ENCODE data around the gene NEK1. TPM values are rescaled to one million over a fixed set of nuclear protein-coding genes. Genes with fewer than 3 reads are reported as not detected.

NEK1 gene
- total RNA-seq, 2 donors from 2014 or later: 12.2 to 15.1 TPM

DNA sequence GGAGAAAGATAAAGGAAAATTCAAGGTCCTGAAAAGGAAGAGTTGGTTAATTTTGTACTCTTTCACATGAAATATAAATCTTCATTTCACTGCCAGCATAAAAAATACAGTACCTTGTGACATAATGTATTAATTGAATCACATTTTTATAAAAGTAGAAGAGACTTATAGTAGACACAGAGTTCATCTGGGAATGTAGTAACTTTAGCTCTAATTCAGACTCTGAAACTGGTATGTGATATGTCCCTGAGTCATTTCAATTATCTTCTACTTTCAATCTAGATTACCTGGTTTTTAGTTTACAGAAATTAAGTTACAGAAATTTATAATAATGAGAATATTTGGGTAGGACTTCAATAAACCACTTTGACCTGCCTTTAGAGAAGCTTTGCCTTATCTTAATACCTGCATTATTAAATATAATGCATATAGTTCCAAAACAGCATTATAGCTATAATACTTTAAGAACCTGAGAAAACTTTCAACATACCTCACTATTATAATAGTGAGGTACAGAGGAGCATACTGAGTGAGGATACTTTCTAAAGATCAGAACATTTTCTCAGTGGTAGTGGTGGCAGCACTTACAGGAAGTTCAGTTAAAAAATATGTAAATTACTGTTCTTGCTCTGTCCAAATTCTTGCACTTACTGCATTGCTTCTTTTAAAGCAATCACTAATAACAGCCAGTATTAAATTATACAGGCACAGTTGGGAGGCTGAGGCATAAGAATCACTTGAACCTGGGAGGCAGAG lies 11.2 kb downstream of the NEK1 start:
- no peak overlapping the region for H3K4me3 Mint-ChIP-seq
- H3K36me3 ChIP-seq (ENCODE audit: control insufficient read depth, insufficient read depth, low read length): peaks cover 13% of the 10 kb centered on the region
- H3K36me3 Mint-ChIP-seq (ENCODE audit: low read depth): peaks cover 4% of the 10 kb centered on the region
- no peaks in the 10 kb centered on the region for H3K27me3 ChIP-seq (ENCODE audit: control insufficient read depth, insufficient read depth, low read length, poor library complexity, severe bottlenecking)
- TF ChIP-seq CTCF (conservative IDR thresholded peaks at IDR 0.05): no peak
- H3K4me3 ChIP-seq (ENCODE audit: low read length): no peak overlapping the region
- H3K27ac Mint-ChIP-seq: no peak overlapping the region
- DNase-seq: no peak
- no peak overlapping the region for H3K9ac ChIP-seq (ENCODE audit: extremely low read depth, low read length, poor library complexity, severe bottlenecking)
- no peaks in the 10 kb centered on the region for H3K4me1 ChIP-seq (ENCODE audit: control insufficient read depth, insufficient read depth, low read length)
- H3K9me3 ChIP-seq (ENCODE audit: control insufficient read depth, low read length): no peaks in the 10 kb centered on the region
- no peak overlapping the region for H3K27ac ChIP-seq (ENCODE audit: low read depth, low read length)
- no peaks in the 10 kb centered on the region for H3K4me1 Mint-ChIP-seq
- no peaks in the 10 kb centered on the region for H3K27me3 Mint-ChIP-seq (ENCODE audit: insufficient read depth)
- H3K9me3 Mint-ChIP-seq: no peaks in the 10 kb centered on the region

GRCh38 chr4:169594560-169595195 lies 17.7 kb downstream of the NEK1 start:
- peaks cover 8% of the 10 kb centered on the region for H3K36me3 ChIP-seq (ENCODE audit: control insufficient read depth, insufficient read depth, low read length)
- Mint-ChIP-seq H3K27ac (no peak overlapping the region), H3K27me3 (ENCODE audit: insufficient read depth) (no peaks in the 10 kb centered on the region), H3K4me1 (no peaks in the 10 kb centered on the region), H3K4me3 (no peak overlapping the region), H3K36me3 (ENCODE audit: low read depth) (peaks cover under 1% of the 10 kb centered on the region), H3K9me3 (no peaks in the 10 kb centered on the region)
- H3K27me3 ChIP-seq (ENCODE audit: control insufficient read depth, insufficient read depth, low read length, poor library complexity, severe bottlenecking): no peaks in the 10 kb centered on the region
- H3K9me3 ChIP-seq (ENCODE audit: control insufficient read depth, low read length): no peaks in the 10 kb centered on the region
- H3K4me1 ChIP-seq (ENCODE audit: control insufficient read depth, insufficient read depth, low read length): no peaks in the 10 kb centered on the region
- no peak for DNase-seq
- TF ChIP-seq CTCF (conservative IDR thresholded peaks at IDR 0.05): no peak
- H3K9ac ChIP-seq (ENCODE audit: extremely low read depth, low read length, poor library complexity, severe bottlenecking): no peak overlapping the region
- no peak overlapping the region for H3K4me3 ChIP-seq (ENCODE audit: low read length)
- H3K27ac ChIP-seq (ENCODE audit: low read depth, low read length): no peak overlapping the region

DNA sequence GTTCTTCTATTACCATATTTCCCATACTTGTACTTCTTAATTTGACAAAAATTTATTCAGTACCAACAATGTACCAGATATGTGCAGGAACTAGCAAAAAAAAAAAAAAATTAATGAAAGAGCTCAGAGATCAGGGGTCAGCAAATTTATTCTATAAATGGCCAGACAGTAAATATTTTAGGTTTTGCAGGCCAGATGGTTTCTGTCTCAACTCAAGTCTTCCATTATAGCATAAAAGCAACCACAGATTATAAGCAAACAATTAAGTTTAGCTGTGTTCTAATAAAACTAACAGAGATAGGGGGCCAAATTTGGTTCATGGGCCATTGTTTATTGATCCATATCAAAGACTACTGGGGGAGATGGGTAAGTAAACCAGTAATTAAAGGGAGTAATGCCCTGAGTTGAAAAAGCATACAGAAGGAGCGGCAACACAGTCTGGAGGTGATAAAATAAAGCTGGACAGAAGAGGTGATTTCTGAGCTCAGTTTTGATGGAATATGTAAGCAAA lies 19.3 kb downstream of the NEK1 start:
- Mint-ChIP-seq H3K9me3 (no peaks in the 10 kb centered on the region), H3K4me1 (no peaks in the 10 kb centered on the region), H3K27me3 (ENCODE audit: insufficient read depth) (no peaks in the 10 kb centered on the region), H3K36me3 (ENCODE audit: low read depth) (peaks cover 7% of the 10 kb centered on the region), H3K27ac (peak overlapping the region; percentile 11), H3K4me3 (no peak overlapping the region)
- Histone ChIP-seq H3K9me3 (ENCODE audit: control insufficient read depth, low read length) (no peaks in the 10 kb centered on the region), H3K4me3 (ENCODE audit: low read length) (no peak overlapping the region), H3K9ac (ENCODE audit: extremely low read depth, low read length, poor library complexity, severe bottlenecking) (no peak overlapping the region), H3K4me1 (ENCODE audit: control insufficient read depth, insufficient read depth, low read length) (no peaks in the 10 kb centered on the region), H3K36me3 (ENCODE audit: control insufficient read depth, insufficient read depth, low read length) (peaks cover 11% of the 10 kb centered on the region), H3K27me3 (ENCODE audit: control insufficient read depth, insufficient read depth, low read length, poor library complexity, severe bottlenecking) (no peaks in the 10 kb centered on the region), H3K27ac (ENCODE audit: low read depth, low read length) (no peak overlapping the region)
- no peak for DNase-seq
- WGBS, 2 experiments (ENCODE audit: insufficient coverage in 1 of 2, insufficient read length in 1 of 2): 96% methylated on average over 1 of the region's 1 CpG; no CpG with 5 or more reads in 1 of the 2 experiments
- no peak for TF ChIP-seq CTCF (conservative IDR thresholded peaks at IDR 0.05)

Measured in endodermal cell (in vitro differentiated cells).